ENCODE data around the gene GRPR.

GRPR gene

GRCh38 chrX:16141422-16142245, 18.3 kb downstream of the GRPR start:
- Histone ChIP-seq H3K4me3 (replicated peaks; ENCODE audit: insufficient read depth, low read length) (no peak overlapping the region), H3K27me3 (ENCODE audit: insufficient read depth, poor library complexity, severe bottlenecking) (peaks cover 4% of the 10 kb centered on the region), H3K27ac (replicated peaks) (no peak overlapping the region)
- TF ChIP-seq GABPA (IDR thresholded peaks at IDR 0.05; ENCODE audit: low read depth) (no peak), SPI1 (IDR thresholded peaks at IDR 0.05; ENCODE audit: borderline replicate concordance, low read depth) (no peak), CTCF (IDR thresholded peaks at IDR 0.05; ENCODE audit: insufficient read depth, low read length) (no peak), POLR2AphosphoS5 (IDR thresholded peaks at IDR 0.05; ENCODE audit: low read depth) (no peak), REST (IDR thresholded peaks at IDR 0.05; ENCODE audit: insufficient replicate concordance, low read depth) (no peak)
- no peak for DNase-seq (ENCODE audit: low read depth in 1 of 2, low spot score in 1 of 2)

GRCh38 chrX:16142246-16142558, 18.8 kb downstream of the GRPR start:
- no peak for TF ChIP-seq SPI1 (IDR thresholded peaks at IDR 0.05; ENCODE audit: borderline replicate concordance, low read depth)
- no peak for TF ChIP-seq POLR2AphosphoS5 (IDR thresholded peaks at IDR 0.05; ENCODE audit: low read depth)
- TF ChIP-seq CTCF (IDR thresholded peaks at IDR 0.05; ENCODE audit: insufficient read depth, low read length) = no peak
- TF ChIP-seq REST (IDR thresholded peaks at IDR 0.05; ENCODE audit: insufficient replicate concordance, low read depth) = no peak
- no peak for TF ChIP-seq GABPA (IDR thresholded peaks at IDR 0.05; ENCODE audit: low read depth)
- no peak overlapping the region for H3K4me3 ChIP-seq (replicated peaks; ENCODE audit: insufficient read depth, low read length)
- DNase-seq (ENCODE audit: low read depth in 1 of 2, low spot score in 1 of 2) = no peak
- no peak overlapping the region for H3K27ac ChIP-seq (replicated peaks)
- H3K27me3 ChIP-seq (ENCODE audit: insufficient read depth, poor library complexity, severe bottlenecking) = peaks cover 4% of the 10 kb centered on the region

- no peak for TF ChIP-seq CTCF (IDR thresholded peaks at IDR 0.05; ENCODE audit: insufficient read depth, low read length)
- TF ChIP-seq SPI1 (IDR thresholded peaks at IDR 0.05; ENCODE audit: borderline replicate concordance, low read depth) = no peak
- TF ChIP-seq GABPA (IDR thresholded peaks at IDR 0.05; ENCODE audit: low read depth) = no peak
- TF ChIP-seq REST (IDR thresholded peaks at IDR 0.05; ENCODE audit: insufficient replicate concordance, low read depth) = no peak
- no peak for TF ChIP-seq POLR2AphosphoS5 (IDR thresholded peaks at IDR 0.05; ENCODE audit: low read depth)
Observed at GRCh38 chrX:16143968-16144367, 20.6 kb downstream of the GRPR start.

More at GRCh38 chrX:16143968-16144367, 20.6 kb downstream of the GRPR start:
- Histone ChIP-seq H3K27ac (replicated peaks) (no peak overlapping the region), H3K4me3 (replicated peaks; ENCODE audit: insufficient read depth, low read length) (no peak overlapping the region), H3K27me3 (ENCODE audit: insufficient read depth, poor library complexity, severe bottlenecking) (peaks cover 4% of the 10 kb centered on the region)
- DNase-seq (ENCODE audit: low read depth in 1 of 2, low spot score in 1 of 2) = no peak

Measured in HL-60 (cell line).